Measurements from ENCODE around the gene DAW1. TPM values are rescaled to one million over a fixed set of nuclear protein-coding genes. Genes with fewer than 3 reads are reported as not detected.

The DAW1 gene
- total RNA-seq (10 to 100 TPM; 25.2 to 31.2 TPM), polyA plus RNA-seq (ENCODE audit: insufficient read depth, low read depth, low replicate concordance) (105 TPM)
- long read RNA-seq, donor 1: 0 reads
- long read RNA-seq, donor 2: 0 reads

DNA sequence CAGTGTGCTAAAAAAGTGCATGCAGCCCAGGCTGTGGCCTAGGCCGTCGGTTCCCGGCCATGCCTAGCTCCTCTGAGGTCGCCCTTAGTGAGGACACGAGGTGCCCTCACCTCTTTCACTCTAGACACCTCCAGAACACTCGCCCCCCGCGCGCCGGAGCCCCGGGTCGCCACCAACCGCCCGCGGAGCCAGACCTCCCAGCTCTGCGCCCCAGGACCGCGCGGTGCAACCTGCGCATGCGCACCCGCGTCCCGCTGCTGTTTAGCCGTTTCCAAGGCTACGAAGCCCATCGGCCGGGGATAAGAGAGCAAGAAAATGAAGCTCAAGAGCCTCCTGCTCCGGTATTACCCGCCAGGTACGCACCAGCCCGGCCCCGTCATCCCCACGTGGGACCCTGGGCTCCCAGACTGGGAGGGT lies at the start of gene DAW1:
Gene DAW1, plus strand, starts transcription at position 257 of the 417 bp plus-strand sequence. Its CDS starts 59 bp downstream, at position 316.
- TF ChIP-seq POLR2A (IDR thresholded peaks at IDR 0.05) (no peak), CTCF (IDR thresholded peaks at IDR 0.05) (no peak)
- H3K27ac ChIP-seq: no peak within 1 kb of the TSS
- H3K4me3 ChIP-seq: peak within 1 kb of the TSS; percentile 40 to 65
- 1 to 3% methylated on average over 23 to 34 of the region's 34 CpGs for WGBS, 2 donors
- intact Hi-C loops (cut with DNase I; ENCODE audit: low total_unique reads): no loop called here
- no peaks in the 10 kb centered on the region for H3K36me3 ChIP-seq (ENCODE audit: low read depth, missing control alignments)
- H3K27me3 ChIP-seq: no peaks in the 10 kb centered on the region
- no peaks in the 10 kb centered on the region for H3K4me1 ChIP-seq
- peak; percentile 66 for DNase-seq
- no peaks in the 10 kb centered on the region for H3K9me3 ChIP-seq

- intact Hi-C loops (cut with DNase I; ENCODE audit: low total_unique reads): no loop called here
- 81 to 84% methylated on average over 2 of the region's 2 CpGs for WGBS, 2 donors
These were observed 48.9 kb upstream of the DAW1 start for GRCh38 chr2:227822416-227823003.

GRCh38 chr2:227823922-227824321 lies 47.5 kb upstream of the DAW1 start:
- intact Hi-C loops (cut with DNase I; ENCODE audit: low total_unique reads): no loop called here

More at GRCh38 chr2:227822416-227823003, 48.9 kb upstream of the DAW1 start:
- H3K4me3 ChIP-seq: no peak overlapping the region
- no peaks in the 10 kb centered on the region for H3K36me3 ChIP-seq (ENCODE audit: low read depth, missing control alignments)
- H3K4me1 ChIP-seq: no peaks in the 10 kb centered on the region
- H3K9me3 ChIP-seq: no peaks in the 10 kb centered on the region
- no peaks in the 10 kb centered on the region for H3K27me3 ChIP-seq
- no peak overlapping the region for H3K27ac ChIP-seq
- no peak for DNase-seq
- TF ChIP-seq CTCF (IDR thresholded peaks at IDR 0.05) (no peak), POLR2A (IDR thresholded peaks at IDR 0.05) (no peak)

DNA sequence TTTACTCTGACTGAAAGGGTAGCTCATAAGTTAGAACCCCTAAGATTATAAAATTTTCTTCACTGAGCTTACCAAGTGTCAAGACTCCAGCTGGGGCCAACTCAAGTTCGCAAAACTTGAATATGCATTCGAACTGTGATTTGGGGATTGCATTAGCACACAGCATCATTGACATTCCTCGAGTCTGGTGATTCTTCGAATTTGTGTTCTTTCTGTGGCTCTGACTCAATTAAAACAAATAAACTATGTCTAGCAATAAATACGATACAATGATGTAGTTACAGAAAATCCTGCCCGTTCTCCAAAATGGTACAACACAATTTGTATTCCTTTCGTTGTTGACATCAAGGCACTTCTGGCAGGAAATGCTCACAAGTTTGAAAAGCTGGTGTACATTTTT lies 46.7 kb upstream of the DAW1 start:
- H3K9me3 ChIP-seq: no peaks in the 10 kb centered on the region
- 93 to 95% methylated on average over 7 of the region's 7 CpGs for WGBS, 2 donors
- H3K4me3 ChIP-seq: no peak overlapping the region
- no peak for TF ChIP-seq POLR2A (IDR thresholded peaks at IDR 0.05)
- TF ChIP-seq CTCF (IDR thresholded peaks at IDR 0.05): no peak
- no peak overlapping the region for H3K27ac ChIP-seq
- no peaks in the 10 kb centered on the region for H3K27me3 ChIP-seq
- DNase-seq: no peak
- H3K36me3 ChIP-seq (ENCODE audit: low read depth, missing control alignments): no peaks in the 10 kb centered on the region
- intact Hi-C loops (cut with DNase I; ENCODE audit: low total_unique reads): no loop called here
- H3K4me1 ChIP-seq: no peaks in the 10 kb centered on the region

More at GRCh38 chr2:227823922-227824321, 47.5 kb upstream of the DAW1 start:
- TF ChIP-seq POLR2A (IDR thresholded peaks at IDR 0.05) (no peak), CTCF (IDR thresholded peaks at IDR 0.05) (no peak)
- no peak overlapping the region for H3K27ac ChIP-seq
- H3K9me3 ChIP-seq: no peaks in the 10 kb centered on the region
- no peak overlapping the region for H3K4me3 ChIP-seq
- WGBS, 2 donors: 53 to 65% methylated on average over 2 of the region's 2 CpGs
- H3K36me3 ChIP-seq (ENCODE audit: low read depth, missing control alignments): no peaks in the 10 kb centered on the region
- H3K4me1 ChIP-seq: no peaks in the 10 kb centered on the region
- no peak for DNase-seq
- no peaks in the 10 kb centered on the region for H3K27me3 ChIP-seq

DNA sequence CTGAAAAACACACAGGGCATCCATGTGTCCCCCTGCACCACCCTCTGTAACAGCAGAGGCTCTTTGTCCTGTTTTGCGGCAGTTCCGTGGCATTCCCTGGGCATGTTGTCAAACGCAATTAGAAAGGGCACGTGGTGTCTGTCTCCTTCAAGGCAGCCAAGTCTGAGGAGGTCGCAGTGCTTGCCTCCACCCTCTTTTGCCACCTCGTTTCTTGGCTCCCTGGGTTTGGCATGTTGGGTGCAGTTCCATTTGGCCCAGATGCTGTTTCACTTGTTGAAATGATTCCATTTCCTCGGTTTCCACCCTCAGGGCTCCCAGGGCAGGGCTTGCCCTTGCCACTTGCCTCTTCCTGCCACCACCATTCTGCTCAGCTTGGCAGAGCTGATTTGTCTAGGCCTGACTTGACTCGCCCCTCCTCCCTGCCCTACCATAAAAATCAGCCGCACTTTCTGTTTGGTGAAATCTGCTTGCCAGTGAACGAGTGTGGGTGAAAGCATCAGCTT lies 45.4 kb upstream of the DAW1 start:
- H3K27me3 ChIP-seq: no peaks in the 10 kb centered on the region
- 58 to 76% methylated on average over 10 of the region's 10 CpGs for WGBS, 2 donors
- intact Hi-C loops (cut with DNase I; ENCODE audit: low total_unique reads): no loop called here
- no peaks in the 10 kb centered on the region for H3K36me3 ChIP-seq (ENCODE audit: low read depth, missing control alignments)
- no peaks in the 10 kb centered on the region for H3K4me1 ChIP-seq
- H3K9me3 ChIP-seq: no peaks in the 10 kb centered on the region
- H3K4me3 ChIP-seq: no peak overlapping the region
- DNase-seq: no peak
- TF ChIP-seq CTCF (IDR thresholded peaks at IDR 0.05) (no peak), POLR2A (IDR thresholded peaks at IDR 0.05) (no peak)
- no peak overlapping the region for H3K27ac ChIP-seq

All from testis (tissue), 5 donors.